GM19372 (cell line): Measurements from ENCODE around the gene PARVA.
"Not testable (repeated sequence)": the region's sequence is repeated elsewhere in the genome, so short reads cannot be mapped to it uniquely, and the experiment has no call there.

ENCODE experiments used
- ATAC-seq: cut with Tn5 transposase; IDR thresholded peaks from one replicate; pipeline ENCODE4 v1.9.1; 2021; ENCODE audit warnings: mild to moderate bottlenecking, low read depth, moderate library complexity; ENCODE audit not compliant: unreplicated experiment

Gene PARVA

DNA sequence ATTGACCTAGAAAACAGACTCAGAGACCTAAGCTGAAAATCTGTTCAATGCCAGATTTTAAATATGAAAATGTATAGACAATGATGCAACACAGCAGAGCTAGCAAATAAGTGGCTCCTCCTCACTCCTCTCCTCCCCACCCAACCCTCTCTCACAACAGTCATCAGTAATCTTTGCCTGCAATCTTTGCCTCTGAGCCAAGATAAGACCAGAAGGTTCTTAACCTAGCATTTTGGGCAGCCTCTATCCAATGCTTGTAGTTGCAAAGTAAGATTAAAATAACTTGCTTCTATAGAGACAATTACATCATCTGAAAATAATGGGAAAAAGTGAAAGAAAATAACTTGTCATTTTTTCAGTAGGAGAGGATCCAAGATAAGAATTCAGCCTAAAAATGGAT, 117.3 kb downstream of the PARVA start:
- ATAC-seq: no peak

DNA sequence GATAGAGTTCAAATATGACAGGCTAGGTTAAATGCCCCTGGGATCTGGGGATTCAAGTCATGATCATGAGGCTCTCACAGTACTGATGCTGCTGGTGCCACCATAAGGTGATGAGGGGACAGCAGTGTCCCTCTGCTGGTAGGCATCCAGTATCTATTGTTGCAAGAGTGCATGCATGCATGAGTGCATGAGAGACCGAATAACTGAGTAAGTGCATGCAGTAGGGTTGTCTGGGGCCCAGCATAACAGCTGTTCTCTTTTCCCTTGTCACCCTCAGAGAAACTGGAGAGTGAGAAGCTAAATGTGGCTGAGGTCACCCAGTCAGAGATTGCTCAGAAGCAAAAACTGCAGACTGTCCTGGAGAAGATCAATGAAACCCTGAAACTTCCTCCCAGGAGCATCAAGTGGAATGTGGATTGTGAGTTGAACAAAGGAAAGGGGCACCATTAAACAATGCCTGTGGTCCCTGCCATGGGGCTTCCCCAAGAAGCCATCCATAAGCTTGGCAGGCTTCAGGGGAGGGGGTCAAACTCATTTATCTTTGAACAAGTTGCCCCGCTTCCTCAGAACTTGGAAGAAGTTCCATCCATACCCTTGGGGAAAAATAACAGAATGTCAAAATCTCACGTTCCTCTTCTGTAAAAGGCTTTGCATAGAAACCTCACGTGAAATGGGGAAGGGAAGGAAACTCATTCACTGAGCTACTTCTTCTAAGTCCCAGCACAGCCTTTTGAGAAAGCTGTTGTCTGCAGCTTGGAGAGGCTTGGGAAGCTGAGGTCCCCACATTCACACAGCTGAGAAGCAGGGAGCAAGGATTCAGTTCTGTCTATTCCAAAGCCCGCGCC, 119.0 kb downstream of the PARVA start:
- no peak for ATAC-seq

DNA sequence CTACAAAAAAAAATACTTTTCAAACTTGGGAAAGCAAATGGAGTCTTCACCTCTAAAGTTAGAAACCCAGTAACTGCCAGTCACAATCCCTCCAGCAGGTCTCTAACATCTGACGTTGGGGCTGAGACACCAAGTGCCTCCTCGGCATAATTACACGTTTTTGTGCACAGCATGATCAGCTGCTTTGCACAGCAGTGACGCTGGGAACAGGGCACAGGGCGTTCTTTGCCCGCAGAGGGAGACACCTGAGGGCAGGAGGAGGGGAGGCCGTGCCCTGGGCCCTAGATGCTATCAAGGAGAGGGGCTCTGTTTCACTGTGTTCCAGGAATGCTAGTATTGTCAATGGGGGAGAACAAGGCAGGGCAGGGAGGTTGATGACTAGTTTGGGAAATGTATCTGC, 120.1 kb downstream of the PARVA start:
- ATAC-seq: no peak

- ATAC-seq: no peak
Measured at GRCh38 chr11:12499071-12499470, 121.7 kb downstream of the PARVA start.

DNA sequence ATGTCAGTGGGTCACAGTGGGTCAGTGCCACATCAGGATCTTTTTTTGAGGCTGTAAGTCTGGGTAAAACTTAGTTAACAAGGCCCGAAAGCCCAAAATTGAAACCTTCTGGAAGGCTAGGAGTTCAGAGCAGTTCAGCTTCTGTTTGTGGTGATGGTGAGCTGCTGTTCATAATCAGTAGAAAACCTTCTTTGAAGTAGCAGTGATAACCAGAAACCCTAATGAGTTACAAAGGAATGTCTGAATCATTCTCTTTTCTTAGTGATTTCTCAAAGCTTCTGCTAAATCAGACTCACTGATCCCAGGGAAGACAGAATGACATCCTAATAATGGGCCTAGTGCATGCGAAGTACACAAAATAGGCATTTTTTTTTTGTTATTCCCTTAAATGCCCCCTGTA, 124.7 kb downstream of the PARVA start:
- no peak for ATAC-seq

GRCh38 chr11:12503039-12503484, 125.7 kb downstream of the PARVA start:
- ATAC-seq: no peak

GRCh38 chr11:12503886-12504285, 126.5 kb downstream of the PARVA start:
- no peak for ATAC-seq

DNA sequence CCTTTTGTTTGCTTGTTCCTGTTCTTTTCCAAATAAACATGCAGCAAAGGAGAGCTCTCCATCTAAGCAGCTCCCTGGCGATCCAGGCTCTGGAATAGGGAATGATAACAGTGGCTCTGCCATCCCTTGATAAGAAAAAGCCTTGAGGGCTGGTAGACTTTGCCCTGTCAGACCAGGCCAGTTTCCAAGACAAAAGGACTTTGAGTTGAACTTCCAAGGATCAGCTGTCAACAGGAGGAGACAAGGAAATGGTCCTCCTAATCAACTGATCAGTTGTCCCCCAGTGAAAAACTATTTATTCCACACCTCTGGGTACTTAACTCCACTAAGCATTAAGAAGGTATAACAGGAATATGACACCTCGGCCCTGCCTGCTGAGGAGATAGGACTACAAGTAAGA, 127.8 kb downstream of the PARVA start:
- ATAC-seq: no peak

GRCh38 chr11:12506404-12506921, 129.1 kb downstream of the PARVA start:
- ATAC-seq: no peak

GRCh38 chr11:12507391-12507790, 130.0 kb downstream of the PARVA start:
- no peak for ATAC-seq

- ATAC-seq: no peak
Measured at GRCh38 chr11:12508151-12508751, 130.9 kb downstream of the PARVA start.

GRCh38 chr11:12509371-12509770, 132.0 kb downstream of the PARVA start:
- ATAC-seq: no peak

DNA sequence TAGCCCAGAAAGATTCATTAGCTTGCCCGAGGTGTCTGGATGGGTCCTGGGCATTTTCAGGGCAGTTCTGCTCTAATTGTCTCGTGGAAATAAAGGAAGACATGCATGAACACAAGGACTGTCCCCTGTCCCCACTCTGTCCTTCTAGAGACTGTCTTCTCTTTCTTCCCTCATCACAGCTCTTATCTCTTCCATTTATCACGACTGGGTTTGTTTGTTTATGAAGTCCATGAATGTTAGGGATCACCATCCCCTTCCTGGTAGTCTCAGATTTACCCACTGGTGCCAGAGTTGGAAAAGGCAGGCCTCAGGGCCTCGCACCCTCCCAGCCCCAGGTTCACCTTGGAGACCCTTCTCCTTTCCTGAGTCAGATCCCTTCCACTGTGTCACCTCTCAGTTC, 134.8 kb downstream of the PARVA start:
- ATAC-seq: no peak

DNA sequence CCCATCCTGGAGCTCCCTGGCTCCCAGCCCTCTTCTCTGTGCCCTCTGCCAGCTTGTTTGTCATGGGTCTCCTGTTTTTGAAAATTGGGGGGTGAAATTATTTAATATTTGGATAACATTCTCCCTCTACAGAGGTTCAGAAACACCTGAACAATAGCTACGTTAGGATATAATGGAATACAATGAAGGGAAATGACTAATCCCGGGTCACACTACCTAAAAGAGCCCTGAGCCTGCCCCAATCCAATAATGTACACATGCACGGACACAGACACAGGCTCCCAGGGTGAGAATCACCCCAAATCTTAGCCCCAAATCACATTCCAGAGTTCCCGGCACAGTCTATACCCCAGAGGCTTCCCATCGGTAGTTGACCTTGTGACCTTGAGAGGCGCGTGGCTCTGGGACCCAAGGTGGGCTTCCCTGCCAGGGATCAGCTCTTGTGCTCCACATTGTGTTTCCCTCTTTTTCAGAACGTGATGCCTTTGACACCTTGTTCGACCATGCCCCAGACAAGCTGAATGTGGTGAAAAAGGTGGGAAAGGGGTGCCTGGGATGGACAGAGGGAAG, 135.5 kb downstream of the PARVA start:
- no peak for ATAC-seq

GRCh38 chr11:12516387-12517105, 139.2 kb downstream of the PARVA start:
- no peak for ATAC-seq

GRCh38 chr11:12517306-12517705, 139.9 kb downstream of the PARVA start:
- ATAC-seq: no peak

DNA sequence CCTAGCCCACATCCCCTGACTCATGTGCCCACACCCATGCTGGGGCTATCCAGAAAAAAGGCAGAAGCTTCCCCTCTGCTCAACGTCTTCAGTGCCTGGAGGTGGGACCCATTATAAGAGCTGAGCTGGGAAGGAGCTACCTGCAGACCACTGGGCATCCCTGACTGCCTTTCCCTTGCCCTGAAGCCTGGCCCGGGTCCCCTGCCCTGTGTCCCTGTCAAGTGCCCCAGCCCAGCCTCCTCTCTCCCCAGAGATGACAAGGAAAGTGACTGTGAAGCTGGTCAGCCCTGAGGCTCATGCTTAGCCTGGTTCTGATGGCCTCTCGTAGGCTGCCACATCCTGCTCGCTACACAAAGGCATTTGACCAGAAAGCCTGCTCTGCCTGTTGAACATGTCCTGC, 140.4 kb downstream of the PARVA start:
- no peak for ATAC-seq

DNA sequence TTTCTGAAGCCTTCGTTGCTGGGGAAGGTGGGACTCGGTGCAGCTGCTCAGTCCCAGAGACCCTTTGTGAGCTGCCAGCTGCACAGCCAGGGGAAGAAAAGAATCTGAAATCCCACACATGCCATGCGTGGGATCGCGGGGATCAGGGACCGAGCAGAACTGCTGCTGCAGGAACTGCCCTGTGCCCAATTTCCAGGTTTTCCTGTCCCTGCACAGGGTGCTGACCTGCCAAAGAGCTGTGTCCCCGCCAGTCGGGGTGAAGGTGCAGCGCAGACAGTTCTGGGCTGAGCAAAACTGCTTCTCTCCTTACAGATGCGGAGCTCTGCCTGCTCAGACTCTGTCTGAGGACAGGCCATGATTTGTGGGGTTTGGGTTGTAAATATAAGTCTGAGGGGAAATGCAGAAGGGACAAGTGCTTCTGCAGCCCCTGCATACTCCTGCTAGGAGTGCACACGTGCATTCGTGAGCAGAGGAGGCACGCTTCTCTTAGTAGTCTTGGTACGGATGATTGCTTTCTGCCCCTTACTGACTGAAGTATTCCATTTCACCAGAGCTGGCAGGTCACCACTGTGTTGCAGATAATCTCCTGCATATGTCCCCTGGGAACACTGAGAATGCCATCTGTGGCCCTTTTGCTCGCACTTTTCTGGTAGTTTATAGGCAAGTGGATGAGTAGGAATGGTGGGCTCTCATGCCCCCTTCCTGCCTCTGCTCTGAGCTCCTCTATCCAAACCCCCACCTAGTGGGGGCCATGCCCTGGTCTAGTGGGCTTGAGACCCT, 141.4 kb downstream of the PARVA start:
- ATAC-seq: no peak

DNA sequence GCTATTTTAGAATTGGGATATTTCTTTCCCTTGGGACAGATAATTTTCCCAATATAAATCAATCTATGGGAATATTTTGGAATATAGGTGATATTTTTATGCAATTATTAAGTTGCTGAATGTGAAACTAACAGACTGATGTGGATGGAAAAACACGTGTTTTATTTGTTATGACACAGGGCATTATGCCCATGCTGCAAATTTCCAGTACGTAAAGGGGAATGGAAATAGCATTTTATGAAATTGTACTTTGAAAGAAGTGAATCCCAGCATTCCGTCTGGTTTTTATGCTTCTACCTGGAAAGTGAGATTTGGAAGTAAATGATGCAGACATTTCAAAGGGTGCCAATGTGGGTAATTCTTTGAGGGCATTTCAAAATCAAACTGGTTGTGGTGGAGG, 142.7 kb downstream of the PARVA start:
- no peak for ATAC-seq

GRCh38 chr11:12520576-12520975, 143.2 kb downstream of the PARVA start:
- not testable (repeated sequence) for ATAC-seq
